Karpas-422 (cell line): Measurements from ENCODE around the gene ANKUB1. TPM values are rescaled to one million over a fixed set of nuclear protein-coding genes. Genes with fewer than 3 reads are reported as not detected.

Source experiments
- DNase-seq: peaks from one replicate; pipeline ENCODE4 v3.0.0-alpha.2; 2015
- H2AFZ ChIP-seq: fragments of 200-600 bp; sonication (generic); 2 replicates; pipeline ENCODE4 v1.6.1; 2014; ENCODE audit warnings: antibody characterized with exemption, low read length, mixed read lengths
- H3K27ac ChIP-seq: fragments of 200-600 bp; sonication (generic); 2 replicates; pipeline ENCODE4 v1.5.1; 2014; ENCODE audit warnings: mild to moderate bottlenecking, low read length, moderate library complexity
- H3K27me3 ChIP-seq: fragments of 200-600 bp; sonication (generic); 2 replicates; pipeline ENCODE4 v1.6.1; 2014; ENCODE audit warnings: low read length, mixed read lengths
- H3K36me3 ChIP-seq: fragments of 200-600 bp; sonication (generic); 2 replicates; pipeline ENCODE4 v1.6.1; 2014; ENCODE audit warnings: low read length, mixed read lengths; ENCODE audit not compliant: insufficient read depth
- H3K4me1 ChIP-seq: fragments of 200-600 bp; sonication (generic); 2 replicates; pipeline ENCODE4 v1.6.1; 2014; ENCODE audit warnings: mild to moderate bottlenecking, low read length, mixed read lengths
- H3K4me2 ChIP-seq: fragments of 200-600 bp; sonication (generic); 2 replicates; pipeline ENCODE4 v1.6.1; 2014; ENCODE audit warnings: low read length, low read depth, mild to moderate bottlenecking; ENCODE audit not compliant: poor library complexity, severe bottlenecking
- H3K4me3 ChIP-seq: fragments of 200-600 bp; sonication (generic); 2 replicates; pipeline ENCODE4 v1.5.1; 2014; ENCODE audit warnings: mild to moderate bottlenecking, antibody characterized with exemption, low read length, mixed read lengths
- H3K79me2 ChIP-seq: fragments of 200-600 bp; sonication (generic); 2 replicates; pipeline ENCODE4 v1.6.1; 2014; ENCODE audit warnings: mild to moderate bottlenecking, low read length, mixed read lengths
- H3K9ac ChIP-seq: fragments of 200-600 bp; sonication (generic); 2 replicates; pipeline ENCODE4 v1.6.0; 2014; ENCODE audit warnings: low read length
- H3K9me2 ChIP-seq: fragments of 200-600 bp; sonication (generic), shearing (Covaris generic); replicated peaks from 2 replicates; pipeline ENCODE4 v1.6.0; 2014; ENCODE audit warnings: mild to moderate bottlenecking, low read length, moderate library complexity; ENCODE audit not compliant: insufficient read depth
- H3K9me3 ChIP-seq: fragments of 300-700, 200-600 bp; sonication (generic); 2 replicates; pipeline ENCODE4 v1.6.1; 2014; ENCODE audit warnings: low read length, mixed read lengths
- H4K20me1 ChIP-seq: fragments of 200-600 bp; sonication (generic); 2 replicates; pipeline ENCODE4 v1.6.1; 2014; ENCODE audit warnings: mild to moderate bottlenecking, antibody characterized with exemption, low read length, low read depth; ENCODE audit not compliant: insufficient read depth
- total RNA-seq: library from RNA; depleted of rRNA; stranded (reverse); fragments of >200 nt; shearing (Covaris generic); gene quantifications from 2 replicates; pipeline ENCODE4 v1.2.3, GENCODE V29; 2014; ENCODE audit warnings: low replicate concordance

Gene ANKUB1
- total RNA-seq, 1 experiment from 2014 or later: not detected

DNA sequence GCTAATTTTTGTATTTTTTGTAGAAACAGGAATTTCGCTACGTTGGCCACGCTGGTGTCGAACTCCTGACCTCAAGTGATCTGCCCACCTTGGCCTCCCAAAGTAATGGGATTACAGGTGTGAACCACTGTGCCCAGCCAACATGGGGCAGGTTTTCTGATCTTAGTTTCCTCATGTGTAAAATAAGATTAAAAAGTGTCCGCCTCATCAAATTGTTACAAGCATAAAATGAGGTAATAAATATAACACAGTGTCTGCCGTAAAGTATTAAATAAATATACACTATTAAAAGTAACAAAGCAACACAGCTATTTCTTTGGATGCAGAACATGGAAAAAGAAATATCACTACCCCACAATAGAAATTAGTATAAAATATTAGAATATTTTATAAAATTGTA lies 23.6 kb downstream of the ANKUB1 start:
- no peaks in the 10 kb centered on the region for H3K9me3 ChIP-seq
- H3K4me3 ChIP-seq: no peak overlapping the region
- DNase-seq: no peak
- no peaks in the 10 kb centered on the region for H3K79me2 ChIP-seq
- H3K4me1 ChIP-seq: no peaks in the 10 kb centered on the region
- H2AFZ ChIP-seq: no peak overlapping the region
- no peaks in the 10 kb centered on the region for H3K27me3 ChIP-seq
- H3K4me2 ChIP-seq: no peak overlapping the region
- no peak overlapping the region for H3K27ac ChIP-seq
- no peaks in the 10 kb centered on the region for H4K20me1 ChIP-seq
- no peak overlapping the region for H3K9ac ChIP-seq
- no peaks in the 10 kb centered on the region for H3K9me2 ChIP-seq
- no peaks in the 10 kb centered on the region for H3K36me3 ChIP-seq

DNA sequence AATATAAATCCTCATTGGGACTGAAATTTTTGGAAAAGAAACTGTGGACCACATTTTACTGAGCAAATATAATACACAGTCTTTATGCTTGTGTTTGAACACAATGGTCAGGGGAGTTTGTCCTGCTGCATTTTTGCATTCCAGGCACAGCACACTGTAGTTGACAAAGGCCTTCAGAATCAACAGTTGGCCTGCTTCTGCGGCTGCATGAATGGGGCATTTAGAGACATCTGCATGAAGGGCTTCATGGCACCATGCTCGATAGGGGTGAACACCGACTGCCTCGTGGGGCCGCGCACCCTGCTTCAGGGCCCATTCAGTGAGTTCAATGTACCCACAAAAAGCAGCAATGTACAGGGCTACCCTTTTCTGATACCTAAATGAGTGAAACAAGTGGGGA lies 24.6 kb downstream of the ANKUB1 start:
- Histone ChIP-seq H3K79me2 (no peaks in the 10 kb centered on the region), H3K9ac (no peak overlapping the region), H4K20me1 (no peaks in the 10 kb centered on the region), H3K9me3 (no peaks in the 10 kb centered on the region), H3K4me3 (no peak overlapping the region), H3K27me3 (no peaks in the 10 kb centered on the region), H3K36me3 (no peaks in the 10 kb centered on the region), H3K27ac (no peak overlapping the region), H3K4me1 (no peaks in the 10 kb centered on the region), H2AFZ (no peak overlapping the region), H3K4me2 (no peak overlapping the region), H3K9me2 (no peaks in the 10 kb centered on the region)
- DNase-seq: no peak

DNA sequence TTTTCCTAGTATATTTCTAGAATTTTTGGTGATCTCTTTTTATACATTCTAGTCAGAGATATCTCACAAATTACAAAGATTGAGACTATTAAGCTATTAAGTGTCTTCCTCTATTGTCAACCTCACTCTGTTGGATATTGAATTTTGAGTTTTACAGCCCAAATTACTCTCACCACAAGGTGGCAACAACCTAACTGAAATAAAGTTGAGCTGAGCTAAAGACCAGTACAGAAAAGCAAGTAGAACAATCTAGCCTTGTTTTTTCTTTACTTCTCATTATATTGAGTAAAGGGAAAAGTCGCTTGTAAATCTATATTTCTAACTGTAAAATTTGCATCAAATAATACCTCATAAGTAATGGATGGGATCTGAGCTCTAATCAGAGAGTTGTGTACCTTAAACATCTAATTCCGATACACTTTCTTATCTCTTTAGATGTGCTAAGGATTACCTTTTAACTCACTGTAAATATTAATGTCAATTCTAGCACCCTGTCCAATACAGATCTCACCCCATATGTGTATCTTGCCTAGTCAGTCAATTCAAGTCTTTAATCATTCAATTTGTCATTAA lies 26.5 kb downstream of the ANKUB1 start:
- H3K36me3 ChIP-seq: no peaks in the 10 kb centered on the region
- H3K79me2 ChIP-seq: no peaks in the 10 kb centered on the region
- H3K4me3 ChIP-seq: no peak overlapping the region
- peaks cover 10% of the 10 kb centered on the region for H3K4me1 ChIP-seq
- no peaks in the 10 kb centered on the region for H3K9me2 ChIP-seq
- H3K9me3 ChIP-seq: no peaks in the 10 kb centered on the region
- H3K27ac ChIP-seq: no peak overlapping the region
- H2AFZ ChIP-seq: no peak overlapping the region
- H3K27me3 ChIP-seq: no peaks in the 10 kb centered on the region
- no peak overlapping the region for H3K9ac ChIP-seq
- no peak overlapping the region for H3K4me2 ChIP-seq
- H4K20me1 ChIP-seq: no peaks in the 10 kb centered on the region
- DNase-seq: peak; percentile 75

DNA sequence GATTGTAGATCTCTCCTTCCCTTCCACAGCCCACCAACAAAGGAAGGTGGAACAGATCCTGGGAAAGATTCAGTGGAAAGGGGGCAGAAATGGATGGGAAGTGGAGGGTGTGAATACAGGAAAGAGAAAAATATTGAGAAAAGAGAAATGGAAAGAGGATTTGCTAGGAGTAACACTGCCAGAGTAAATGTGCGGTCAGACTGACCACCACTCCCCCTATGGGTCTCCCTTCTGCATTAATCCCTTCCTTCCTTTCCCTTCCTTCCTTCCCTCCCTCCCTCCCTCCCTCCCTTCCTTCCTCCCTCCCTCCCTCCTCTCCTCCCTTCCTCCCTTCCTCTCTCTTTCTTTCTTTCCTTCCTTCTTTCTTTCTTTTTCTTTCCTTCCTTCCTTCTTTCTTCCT lies 28.1 kb downstream of the ANKUB1 start:
- Histone ChIP-seq H3K79me2 (no peaks in the 10 kb centered on the region), H3K27me3 (no peaks in the 10 kb centered on the region), H3K9me3 (no peaks in the 10 kb centered on the region), H3K4me2 (no peak overlapping the region), H2AFZ (no peak overlapping the region), H3K9me2 (no peaks in the 10 kb centered on the region), H3K4me1 (peaks cover 10% of the 10 kb centered on the region), H3K27ac (no peak overlapping the region), H3K4me3 (no peak overlapping the region), H3K36me3 (no peaks in the 10 kb centered on the region), H3K9ac (no peak overlapping the region), H4K20me1 (no peaks in the 10 kb centered on the region)
- DNase-seq: no peak

DNA sequence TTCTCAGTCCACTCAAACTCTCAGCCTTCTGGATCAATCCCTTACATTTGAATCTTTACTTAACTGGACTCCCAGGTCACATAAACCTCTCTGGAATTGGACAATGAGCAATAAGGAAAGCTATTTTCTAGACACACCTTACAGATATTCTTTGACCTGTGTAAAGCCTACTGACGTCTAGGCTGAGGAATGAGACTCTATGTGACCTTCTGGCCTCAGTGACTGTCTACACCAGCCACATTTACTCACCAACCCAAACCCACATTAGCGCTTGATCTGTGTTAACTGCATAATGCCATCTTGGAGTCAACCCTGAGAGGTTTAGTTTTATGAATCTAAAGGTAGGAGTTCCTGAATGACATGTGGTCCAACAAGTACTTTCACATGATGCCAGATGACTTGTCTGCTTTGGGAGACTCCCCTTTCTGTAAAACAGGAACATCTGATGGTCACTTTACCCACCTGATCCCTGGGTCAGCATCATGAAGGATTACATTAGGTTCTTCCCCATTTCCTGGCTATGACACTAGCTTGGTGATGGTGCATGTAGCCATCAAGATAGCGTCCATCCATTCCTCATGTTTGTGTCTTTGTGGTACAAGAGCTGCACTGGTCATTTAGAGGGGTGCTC lies 28.7 kb downstream of the ANKUB1 start:
- Histone ChIP-seq H4K20me1 (no peaks in the 10 kb centered on the region), H3K4me1 (peaks cover 10% of the 10 kb centered on the region), H3K4me3 (no peak overlapping the region), H3K27ac (no peak overlapping the region), H3K79me2 (no peaks in the 10 kb centered on the region), H3K9me2 (no peaks in the 10 kb centered on the region), H2AFZ (no peak overlapping the region), H3K4me2 (no peak overlapping the region), H3K9ac (no peak overlapping the region), H3K36me3 (no peaks in the 10 kb centered on the region), H3K9me3 (no peaks in the 10 kb centered on the region), H3K27me3 (no peaks in the 10 kb centered on the region)
- no peak for DNase-seq

DNA sequence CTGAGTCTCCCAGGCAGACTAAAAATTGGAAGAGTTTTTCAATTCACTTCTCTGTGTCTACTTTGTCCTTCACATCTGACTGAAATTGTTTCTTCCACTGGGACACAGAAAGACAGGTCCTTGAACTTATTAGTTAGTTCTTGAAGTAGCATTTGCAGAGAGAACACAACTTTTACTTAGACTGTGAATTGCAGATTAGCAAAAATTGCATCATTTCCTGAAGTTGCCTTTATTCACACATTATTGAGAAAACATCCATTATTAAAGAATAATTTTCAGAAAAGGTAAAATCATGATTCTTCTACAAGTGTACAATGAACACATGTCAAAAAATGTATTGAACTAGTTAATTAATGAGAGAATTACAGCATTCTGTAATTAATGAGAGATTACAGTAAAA lies 38.6 kb downstream of the ANKUB1 start:
- Histone ChIP-seq H3K4me3 (no peak overlapping the region), H3K9me2 (no peaks in the 10 kb centered on the region), H3K36me3 (peaks cover 18% of the 10 kb centered on the region; the same call in 1 of the 2 replicates), H3K27ac (no peak overlapping the region), H2AFZ (peak overlapping the region; percentile 76), H3K4me2 (no peak overlapping the region), H3K9me3 (no peaks in the 10 kb centered on the region), H3K4me1 (peaks cover 17% of the 10 kb centered on the region), H3K27me3 (no peaks in the 10 kb centered on the region), H3K9ac (no peak overlapping the region), H4K20me1 (no peaks in the 10 kb centered on the region), H3K79me2 (peaks cover 32% of the 10 kb centered on the region)
- DNase-seq: no peak

DNA sequence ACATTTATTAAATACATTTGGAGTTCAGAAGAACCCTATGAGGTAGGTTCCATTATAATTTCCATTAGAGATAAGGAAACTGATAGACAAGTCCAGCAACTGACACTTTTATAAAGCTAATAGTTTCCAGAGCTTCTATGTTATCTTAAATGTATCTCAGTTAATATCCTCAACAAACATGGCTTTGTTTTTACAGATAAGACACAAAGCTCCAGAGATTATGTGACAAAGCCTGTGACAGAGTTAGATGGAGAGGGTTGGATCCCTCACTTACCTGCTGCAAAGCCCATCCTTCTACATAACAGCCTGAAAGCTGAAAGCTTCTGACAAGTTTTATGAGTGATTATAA lies 39.6 kb downstream of the ANKUB1 start:
- peak overlapping the region; percentile 92 for H3K4me3 ChIP-seq
- DNase-seq: no peak
- H3K4me2 ChIP-seq: peak overlapping the region; percentile 90
- peaks cover 17% of the 10 kb centered on the region for H3K4me1 ChIP-seq
- H3K9me2 ChIP-seq: no peaks in the 10 kb centered on the region
- H3K27ac ChIP-seq: peak overlapping the region; percentile 26; the same call in 1 of the 2 replicates
- peak overlapping the region; percentile 95 for H2AFZ ChIP-seq
- H3K27me3 ChIP-seq: no peaks in the 10 kb centered on the region
- H3K79me2 ChIP-seq: peaks cover 40% of the 10 kb centered on the region
- H3K36me3 ChIP-seq: peaks cover 28% of the 10 kb centered on the region; the same call in 1 of the 2 replicates
- no peaks in the 10 kb centered on the region for H4K20me1 ChIP-seq
- H3K9ac ChIP-seq: peak overlapping the region; percentile 86
- H3K9me3 ChIP-seq: no peaks in the 10 kb centered on the region

DNA sequence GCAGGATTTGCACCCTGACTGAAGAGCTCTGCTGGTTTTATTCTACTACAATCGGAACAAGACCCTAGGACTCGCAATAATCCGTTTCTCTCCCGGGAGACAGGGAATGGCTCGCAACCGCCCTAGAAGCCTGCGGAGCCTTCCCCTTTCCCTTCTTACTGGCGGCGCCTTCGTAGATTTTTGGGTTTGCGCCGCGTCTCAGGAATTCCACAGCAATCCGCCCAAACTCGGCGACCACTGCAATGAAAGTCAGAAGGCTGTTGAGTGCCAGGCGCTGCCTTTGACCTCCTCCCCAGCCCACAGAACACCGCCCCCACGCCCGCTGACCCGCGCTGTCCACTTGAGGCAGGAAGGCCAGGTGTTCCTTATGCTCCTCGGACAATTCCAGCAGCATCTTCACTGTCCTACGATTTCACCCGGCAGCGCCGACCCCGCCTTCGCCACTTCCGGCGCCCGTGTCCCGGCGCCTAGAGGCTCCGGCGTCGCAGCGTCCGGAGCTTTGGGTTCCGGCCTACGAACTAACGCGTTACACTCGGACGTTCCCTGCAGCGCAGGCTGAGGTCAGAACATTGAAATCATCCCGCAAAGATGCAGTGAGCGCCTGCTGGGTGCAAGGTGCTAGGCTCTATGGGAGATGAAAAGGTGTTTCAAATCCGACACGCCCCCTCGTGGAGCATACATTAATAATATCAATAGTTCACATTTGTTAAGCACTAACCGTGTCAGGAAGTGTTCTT lies 40.1 kb downstream of the ANKUB1 start, which contains the start of gene COMMD2:
Gene COMMD2, minus strand, starts transcription at position 439 of the 737 bp plus-strand sequence. Its CDS starts 45 bp downstream, at position 394.
- Histone ChIP-seq H3K4me3 (peak within 1 kb of the TSS; percentile 92), H3K27ac (peak within 1 kb of the TSS; percentile 26; the same call in 1 of the 2 replicates), H3K9ac (peak within 1 kb of the TSS; percentile 86), H3K4me2 (peak within 1 kb of the TSS; percentile 90), H4K20me1 (no peaks in the 10 kb centered on the region), H3K36me3 (peaks cover 29% of the 10 kb centered on the region; the same call in 1 of the 2 replicates), H3K9me3 (no peaks in the 10 kb centered on the region), H2AFZ (peak within 1 kb of the TSS; percentile 95), H3K79me2 (peaks cover 40% of the 10 kb centered on the region), H3K9me2 (no peaks in the 10 kb centered on the region), H3K27me3 (no peaks in the 10 kb centered on the region), H3K4me1 (peaks cover 17% of the 10 kb centered on the region)
- DNase-seq: peak; percentile 96
